Body of pancreas (tissue), 4 donors: Measurements from ENCODE around the gene ACSF3. TPM values are rescaled to one million over a fixed set of nuclear protein-coding genes. Genes with fewer than 3 reads are reported as not detected.

Source experiments
- ATAC-seq: fragments of 150-250 bp; one replicate; pipeline ENCODE4 v1.9.1; 2016
- DNase-seq, 4 donors: peaks; one replicate each; pipeline ENCODE4 v3.0.0-alpha.2; 2019
- H3K27ac ChIP-seq, 4 donors: fragments of 200-600 bp; sonication (generic); 1 replicate in 3 of 4; 2 replicates in 1 of 4; pipeline versions ENCODE4 v1.5.1 to v1.6.1; 2016 to 2019; ENCODE audit warnings: mild to moderate bottlenecking in 1 of 4, mixed read lengths in 1 of 4, moderate library complexity in 1 of 4
- H3K27me3 ChIP-seq, 2 donors: fragments of 200-600 bp; sonication (generic); one replicate each; pipeline ENCODE4 v1.6.0; 2016; ENCODE audit warnings: mild to moderate bottlenecking in 1 of 2
- H3K36me3 ChIP-seq, 2 donors: fragments of 200-600 bp; sonication (generic); replicated peaks in 1 of 2; 2 replicates each; pipeline ENCODE4 v1.5.1; 2016; ENCODE audit warnings: low read depth in 2 of 2; ENCODE audit not compliant: insufficient read depth in 1 of 2
- H3K4me1 ChIP-seq: fragments of 200-600 bp; sonication (generic); one replicate; pipeline ENCODE4 v1.6.0; 2016
- H3K4me3 ChIP-seq, 2 donors: fragments of 200-600 bp; sonication (generic); 1 replicate in 1 of 2; 2 replicates in 1 of 2; pipeline ENCODE4 v1.5.1; 2016 to 2019
- H3K9me3 ChIP-seq, 3 donors: fragments of 200-600 bp; sonication (generic); 1 replicate in 2 of 3; 2 replicates in 1 of 3; pipeline ENCODE4 v1.5.1; 2016
- POLR2A ChIP-seq, 3 donors: fragments of 450-650 bp; IDR thresholded peaks; one replicate each; pipeline ENCODE4 v1.6.1; 2016; ENCODE audit warnings: antibody characterized with exemption in 3 of 3, mild to moderate bottlenecking in 2 of 3
- WGBS, 2 donors: methylation state at CpG; one replicate each; pipeline ENCODE4 v1.1.5; 2017; 5-methylcytosine and 5-hydroxymethylcytosine counted together
- intact Hi-C: fragments of 100-400 bp; cut with DNase I; formaldehyde crosslinking; loops from one replicate; pipeline ENCODE4 v1.15.1; 2023
- total RNA-seq, 2 donors: library from RNA; depleted of rRNA; stranded (reverse); fragments of >200 nt; gene quantifications; one replicate each; pipeline ENCODE4 v1.1.0, GENCODE V29; 2016
- TF ChIP-seq, protein P1 (sequence below), 7 experiments: fragments of 450-650 bp in 4 of 7; fragments of 200-600 bp in 3 of 7; sonication (generic) in 3 of 7; IDR thresholded peaks; one replicate each; pipeline ENCODE4 v1.5.1; 2016 to 2019; ENCODE audit warnings: antibody characterized with exemption in 7 of 7

ACSF3 gene
- total RNA-seq, 2 donors from 2014 or later: 22.1 to 48.8 TPM

DNA sequence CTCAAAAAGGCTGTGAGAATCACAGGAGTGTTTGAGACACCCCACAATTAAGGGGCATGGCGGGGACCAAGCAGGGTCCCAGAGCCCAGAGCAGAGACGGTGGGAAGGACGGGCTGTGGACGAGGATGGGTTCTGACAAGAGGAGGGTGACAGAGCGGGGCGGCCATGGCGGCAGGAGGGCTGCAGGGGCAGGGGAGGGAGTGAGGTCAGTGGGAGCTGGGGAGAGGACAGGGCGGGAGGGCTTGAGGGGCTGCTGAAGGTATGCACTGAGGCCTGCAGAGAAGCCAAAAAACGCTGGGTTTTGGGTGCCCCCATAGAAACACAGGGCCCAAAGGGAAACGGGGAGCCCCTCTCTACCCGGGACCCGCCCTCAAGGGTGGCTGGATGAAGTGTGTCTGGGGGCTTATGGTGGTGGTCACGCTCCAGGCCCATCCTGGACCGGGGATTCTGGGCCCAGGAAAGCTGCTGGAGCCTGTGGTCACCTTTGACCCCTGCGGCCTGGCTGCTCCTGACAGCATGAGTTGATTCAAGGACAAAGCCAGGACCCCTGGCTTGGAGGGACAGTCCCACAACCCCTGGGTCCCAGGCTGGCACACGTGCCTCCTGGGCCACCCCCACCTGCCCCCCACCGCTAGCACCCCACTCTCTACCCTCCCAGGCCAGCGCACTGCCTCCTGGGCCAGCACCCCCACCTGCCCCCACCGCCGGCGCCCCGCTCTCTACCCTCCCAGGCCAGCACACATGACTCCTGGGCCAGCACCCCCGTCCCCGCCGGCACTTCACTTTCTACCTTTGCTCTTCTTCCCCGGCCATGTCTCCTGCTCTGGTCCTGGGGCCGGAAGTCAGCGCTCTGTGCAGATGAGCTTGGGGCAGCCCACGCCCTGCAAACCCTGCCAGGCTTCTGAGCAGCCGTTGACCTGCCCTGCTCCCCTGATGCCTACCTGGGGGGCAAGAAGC is 31.0 kb upstream of the ACSF3 start:
- ATAC-seq (no peak), DNase-seq (no peak)
- Histone ChIP-seq H3K27ac (no peak overlapping the region), H3K4me1 (no peaks in the 10 kb centered on the region), H3K4me3 (no peak overlapping the region), H3K9me3 (no peaks in the 10 kb centered on the region), H3K36me3 (no peaks in the 10 kb centered on the region), H3K27me3 (no peaks in the 10 kb centered on the region)
- intact Hi-C loops: no loop called here
- 79 to 82% methylated on average over 26 to 30 of the region's 30 CpGs for WGBS, 2 donors
- TF ChIP-seq, protein P1, sequence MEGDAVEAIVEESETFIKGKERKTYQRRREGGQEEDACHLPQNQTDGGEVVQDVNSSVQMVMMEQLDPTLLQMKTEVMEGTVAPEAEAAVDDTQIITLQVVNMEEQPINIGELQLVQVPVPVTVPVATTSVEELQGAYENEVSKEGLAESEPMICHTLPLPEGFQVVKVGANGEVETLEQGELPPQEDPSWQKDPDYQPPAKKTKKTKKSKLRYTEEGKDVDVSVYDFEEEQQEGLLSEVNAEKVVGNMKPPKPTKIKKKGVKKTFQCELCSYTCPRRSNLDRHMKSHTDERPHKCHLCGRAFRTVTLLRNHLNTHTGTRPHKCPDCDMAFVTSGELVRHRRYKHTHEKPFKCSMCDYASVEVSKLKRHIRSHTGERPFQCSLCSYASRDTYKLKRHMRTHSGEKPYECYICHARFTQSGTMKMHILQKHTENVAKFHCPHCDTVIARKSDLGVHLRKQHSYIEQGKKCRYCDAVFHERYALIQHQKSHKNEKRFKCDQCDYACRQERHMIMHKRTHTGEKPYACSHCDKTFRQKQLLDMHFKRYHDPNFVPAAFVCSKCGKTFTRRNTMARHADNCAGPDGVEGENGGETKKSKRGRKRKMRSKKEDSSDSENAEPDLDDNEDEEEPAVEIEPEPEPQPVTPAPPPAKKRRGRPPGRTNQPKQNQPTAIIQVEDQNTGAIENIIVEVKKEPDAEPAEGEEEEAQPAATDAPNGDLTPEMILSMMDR (IDR thresholded peaks at IDR 0.05): no peak
- no peak for TF ChIP-seq POLR2A (IDR thresholded peaks at IDR 0.05)

DNA sequence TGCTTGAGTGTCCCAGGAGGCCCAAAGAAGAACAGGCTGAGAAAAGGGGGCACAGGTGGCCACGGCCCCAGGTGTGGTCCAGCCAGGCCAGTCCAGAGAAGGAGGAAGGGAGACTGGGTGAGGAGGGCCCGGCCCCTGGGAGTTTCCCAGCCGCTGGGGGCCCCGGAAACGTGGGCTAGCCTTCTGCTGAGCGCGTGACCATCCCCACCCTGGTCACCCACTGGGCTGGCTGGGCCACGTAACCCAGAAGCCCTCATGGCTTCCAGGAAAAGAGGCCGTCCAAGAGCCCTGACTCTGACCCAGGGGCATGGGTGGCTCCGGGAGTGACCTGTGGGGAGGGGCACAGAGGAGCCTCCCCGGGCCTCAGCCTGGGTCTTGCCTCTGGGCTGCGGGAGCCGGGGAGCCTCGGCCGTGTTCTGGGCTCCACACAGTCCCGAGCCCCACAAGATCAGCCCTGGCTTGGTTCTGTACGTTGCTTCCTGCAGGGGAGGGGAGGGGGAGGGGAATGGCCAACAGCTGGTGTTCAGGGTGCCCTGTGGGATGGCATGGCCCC is 29.8 kb upstream of the ACSF3 start:
- Histone ChIP-seq H3K27ac (no peak overlapping the region), H3K36me3 (no peaks in the 10 kb centered on the region), H3K4me3 (no peak overlapping the region), H3K27me3 (no peaks in the 10 kb centered on the region), H3K4me1 (no peaks in the 10 kb centered on the region), H3K9me3 (no peaks in the 10 kb centered on the region)
- ATAC-seq: no peak
- TF ChIP-seq, protein P1 (IDR thresholded peaks at IDR 0.05): no peak
- TF ChIP-seq POLR2A (IDR thresholded peaks at IDR 0.05): no peak
- intact Hi-C loops: no loop called here
- no peak for DNase-seq
- WGBS, 2 donors: 67 to 79% methylated on average over 1 to 17 of the region's 17 CpGs

DNA sequence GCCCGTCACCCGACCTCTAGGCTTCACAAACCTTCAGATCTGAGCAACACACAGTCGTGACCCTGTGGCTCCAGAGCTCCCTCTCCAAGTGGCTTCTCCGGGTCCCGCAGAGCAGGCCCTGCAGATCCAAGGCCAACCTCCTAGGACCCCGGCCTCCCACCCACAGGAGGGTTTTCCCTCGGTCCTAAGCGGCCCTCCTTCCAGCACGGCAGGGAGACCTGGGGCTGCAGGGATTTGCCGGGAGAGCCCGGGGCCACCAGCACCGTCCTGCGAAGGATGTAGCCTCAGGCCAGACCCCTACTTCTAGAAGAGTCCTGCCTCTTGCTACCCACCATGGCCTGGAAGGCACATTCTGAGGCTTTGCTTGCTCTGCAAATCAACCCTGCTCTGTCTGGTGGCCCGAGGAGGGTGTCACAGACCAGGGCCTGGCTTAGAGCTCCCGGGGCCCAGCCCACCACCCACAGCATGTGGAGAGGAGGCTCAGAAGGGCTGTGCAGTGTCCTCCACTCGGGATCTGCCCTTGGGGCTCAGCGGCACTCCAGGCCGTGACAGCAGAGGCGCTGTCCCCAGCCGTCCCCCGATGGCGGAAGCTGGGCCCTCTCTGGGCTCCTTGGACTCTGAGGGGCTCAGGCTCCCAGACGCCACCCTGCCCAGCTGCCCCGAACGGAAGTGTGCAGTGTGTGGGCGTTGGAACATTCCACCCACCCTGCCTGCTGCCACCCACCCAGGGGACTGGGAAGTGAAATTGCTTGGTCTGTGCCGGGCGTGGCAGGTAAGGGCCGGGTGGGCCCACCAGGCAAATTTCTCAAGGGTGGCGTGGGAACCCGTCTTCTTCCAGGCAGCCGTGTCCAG is 28.8 kb upstream of the ACSF3 start:
- no peaks in the 10 kb centered on the region for H3K36me3 ChIP-seq
- no peaks in the 10 kb centered on the region for H3K27me3 ChIP-seq
- WGBS, 2 donors: 61 to 77% methylated on average over 6 to 28 of the region's 32 CpGs
- intact Hi-C loops: no loop called here
- DNase-seq (no peak), ATAC-seq (no peak)
- no peak overlapping the region for H3K4me3 ChIP-seq
- no peaks in the 10 kb centered on the region for H3K4me1 ChIP-seq
- no peaks in the 10 kb centered on the region for H3K9me3 ChIP-seq
- TF ChIP-seq, protein P1 (IDR thresholded peaks at IDR 0.05): no peak
- no peak for TF ChIP-seq POLR2A (IDR thresholded peaks at IDR 0.05)
- H3K27ac ChIP-seq: no peak overlapping the region

DNA sequence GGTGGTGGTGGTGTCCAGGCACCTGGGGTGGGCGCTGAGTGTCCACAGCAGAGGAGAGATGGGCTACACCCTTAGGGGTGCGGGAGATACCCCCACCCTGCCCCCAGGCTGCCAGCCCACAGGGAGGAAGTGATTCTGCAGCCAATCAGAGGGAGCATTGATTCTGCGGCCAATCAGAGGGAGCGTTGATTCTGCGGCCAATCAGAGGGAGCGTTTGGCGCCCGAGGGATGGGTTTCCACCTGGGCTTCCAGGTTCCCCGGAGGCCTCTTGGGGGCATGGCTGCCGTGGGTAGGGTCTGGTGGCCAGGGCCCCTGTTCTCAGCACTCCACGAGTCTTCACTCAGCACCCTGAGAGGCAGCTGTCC is 28.2 kb upstream of the ACSF3 start:
- 78 to 82% methylated on average over 9 to 11 of the region's 11 CpGs for WGBS, 2 donors
- DNase-seq: no peak

More for the DNA sequence above, 28.2 kb upstream of the ACSF3 start:
- H3K4me1 ChIP-seq: no peaks in the 10 kb centered on the region
- no peak overlapping the region for H3K4me3 ChIP-seq
- ATAC-seq: no peak
- intact Hi-C loops: no loop called here
- no peaks in the 10 kb centered on the region for H3K36me3 ChIP-seq
- no peaks in the 10 kb centered on the region for H3K27me3 ChIP-seq
- no peaks in the 10 kb centered on the region for H3K9me3 ChIP-seq
- no peak for TF ChIP-seq POLR2A (IDR thresholded peaks at IDR 0.05)
- TF ChIP-seq, protein P1 (IDR thresholded peaks at IDR 0.05): no peak
- no peak overlapping the region for H3K27ac ChIP-seq
